ENCODE data around the gene SORCS3. TPM values are rescaled to one million over a fixed set of nuclear protein-coding genes. Genes with fewer than 3 reads are reported as not detected.

Gene SORCS3
- total and polyA plus RNA-seq, 2 experiments from 2014 or later: not detected

GRCh38 chr10:105029286-105029685 lies 388.2 kb downstream of the SORCS3 start:
- DNase-seq: no peak
- no peak overlapping the region for H3K4me2 ChIP-seq (ENCODE audit: unreplicated experiment)
- H2AFZ ChIP-seq: no peak overlapping the region
- H3K4me1 ChIP-seq (ENCODE audit: insufficient read depth): no peaks in the 10 kb centered on the region
- H3K9me3 ChIP-seq (ENCODE audit: low read depth): no peaks in the 10 kb centered on the region
- no peaks in the 10 kb centered on the region for H3K9me2 ChIP-seq (ENCODE audit: insufficient read depth)
- no peaks in the 10 kb centered on the region for H4K20me1 ChIP-seq (ENCODE audit: insufficient read depth)
- H3F3A ChIP-seq (ENCODE audit: insufficient read depth): no peaks in the 10 kb centered on the region
- H3K4me3 ChIP-seq: no peak overlapping the region
- H3K79me2 ChIP-seq (ENCODE audit: insufficient read depth): no peaks in the 10 kb centered on the region
- H3K27me3 ChIP-seq (replicated peaks; ENCODE audit: insufficient read depth): no peaks in the 10 kb centered on the region
- H3K36me3 ChIP-seq (ENCODE audit: low read depth): no peaks in the 10 kb centered on the region
- in situ Hi-C loops (cut with MboI): no loop called here
- H3K9ac ChIP-seq: no peak overlapping the region
- H3K27ac ChIP-seq: no peak overlapping the region
- TF ChIP-seq EZH2phosphoT487 (IDR thresholded peaks at IDR 0.05; ENCODE audit: insufficient read depth, low read depth): no peak
- TF ChIP-seq EZH2 (IDR thresholded peaks at IDR 0.05; ENCODE audit: insufficient read depth, poor library complexity, severe bottlenecking): no peak
- 4 to 12% methylated on average over 1 of the region's 1 CpG for WGBS, 2 experiments (ENCODE audit: low coverage in 1 of 2, low lambda C conversion rate in 2 of 2, missing lambda C conversion rate in 2 of 2)

DNA sequence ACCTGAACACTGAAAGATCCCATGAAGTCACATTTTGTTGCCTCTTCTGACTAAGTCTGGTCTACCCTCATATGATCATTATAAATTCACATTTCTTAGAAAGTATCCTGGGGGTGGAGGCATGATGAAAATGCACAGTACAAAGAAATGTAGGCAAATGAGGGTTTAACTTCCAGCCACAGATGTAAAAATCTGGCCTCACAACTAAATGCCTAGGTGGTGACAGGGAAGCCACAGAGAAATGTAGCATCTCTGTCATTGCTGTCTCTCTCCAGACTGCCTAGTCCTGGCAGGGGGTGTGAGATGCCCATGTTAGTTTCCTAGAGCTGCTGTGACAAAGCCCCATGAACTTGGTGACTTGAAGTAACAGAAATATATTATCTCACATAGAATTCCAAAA lies 395.9 kb downstream of the SORCS3 start:
- no peak for DNase-seq
- no peaks in the 10 kb centered on the region for H3K79me2 ChIP-seq (ENCODE audit: insufficient read depth)
- H3K4me3 ChIP-seq: no peak overlapping the region
- in situ Hi-C loops (cut with MboI): no loop called here
- no peak for TF ChIP-seq EZH2phosphoT487 (IDR thresholded peaks at IDR 0.05; ENCODE audit: insufficient read depth, low read depth)
- no peak for TF ChIP-seq EZH2 (IDR thresholded peaks at IDR 0.05; ENCODE audit: insufficient read depth, poor library complexity, severe bottlenecking)
- H3K9me2 ChIP-seq (ENCODE audit: insufficient read depth): no peaks in the 10 kb centered on the region
- no peaks in the 10 kb centered on the region for H4K20me1 ChIP-seq (ENCODE audit: insufficient read depth)
- no peaks in the 10 kb centered on the region for H3K27me3 ChIP-seq (replicated peaks; ENCODE audit: insufficient read depth)
- peaks cover 4% of the 10 kb centered on the region for H3K9me3 ChIP-seq (ENCODE audit: low read depth)
- no peaks in the 10 kb centered on the region for H3K36me3 ChIP-seq (ENCODE audit: low read depth)
- no peak overlapping the region for H3K4me2 ChIP-seq (ENCODE audit: unreplicated experiment)
- no peaks in the 10 kb centered on the region for H3F3A ChIP-seq (ENCODE audit: insufficient read depth)
- no peak overlapping the region for H3K27ac ChIP-seq
- no peaks in the 10 kb centered on the region for H3K4me1 ChIP-seq (ENCODE audit: insufficient read depth)
- H2AFZ ChIP-seq: no peak overlapping the region
- H3K9ac ChIP-seq: no peak overlapping the region

DNA sequence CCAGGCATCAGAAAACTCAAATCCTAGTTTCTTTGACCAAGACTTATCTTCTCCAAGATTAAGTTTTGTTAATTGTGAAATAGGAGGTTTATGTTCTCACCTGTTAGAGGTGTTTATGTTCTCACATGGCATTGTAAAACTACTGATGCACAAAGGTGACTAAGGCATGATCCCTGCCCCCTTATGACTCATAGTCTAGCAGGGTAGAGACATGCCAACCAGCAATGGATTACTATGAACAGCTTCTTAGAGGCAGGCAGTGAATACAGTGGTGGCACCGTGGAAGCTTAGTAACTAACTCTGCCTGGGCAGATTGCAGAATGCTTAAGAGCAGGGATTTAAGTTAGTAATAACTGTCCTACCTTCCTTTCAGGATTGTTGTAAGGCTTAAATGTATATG lies 400.9 kb downstream of the SORCS3 start:
- DNase-seq: no peak
- Histone ChIP-seq H3K9ac (no peak overlapping the region), H3K36me3 (ENCODE audit: low read depth) (no peaks in the 10 kb centered on the region), H3K27ac (no peak overlapping the region), H3K27me3 (replicated peaks; ENCODE audit: insufficient read depth) (no peaks in the 10 kb centered on the region), H3K79me2 (ENCODE audit: insufficient read depth) (no peaks in the 10 kb centered on the region), H3F3A (ENCODE audit: insufficient read depth) (no peaks in the 10 kb centered on the region), H3K9me3 (ENCODE audit: low read depth) (peaks cover 4% of the 10 kb centered on the region), H4K20me1 (ENCODE audit: insufficient read depth) (no peaks in the 10 kb centered on the region), H3K4me2 (ENCODE audit: unreplicated experiment) (no peak overlapping the region), H3K4me3 (no peak overlapping the region), H3K4me1 (ENCODE audit: insufficient read depth) (no peaks in the 10 kb centered on the region), H2AFZ (no peak overlapping the region), H3K9me2 (ENCODE audit: insufficient read depth) (no peaks in the 10 kb centered on the region)
- TF ChIP-seq EZH2phosphoT487 (IDR thresholded peaks at IDR 0.05; ENCODE audit: insufficient read depth, low read depth) (no peak), EZH2 (IDR thresholded peaks at IDR 0.05; ENCODE audit: insufficient read depth, poor library complexity, severe bottlenecking) (no peak)
- in situ Hi-C loops (cut with MboI): no loop called here
- 33 to 50% methylated on average over 1 of the region's 1 CpG for WGBS, 2 experiments (ENCODE audit: low coverage in 1 of 2, low lambda C conversion rate in 2 of 2, missing lambda C conversion rate in 2 of 2)

DNA sequence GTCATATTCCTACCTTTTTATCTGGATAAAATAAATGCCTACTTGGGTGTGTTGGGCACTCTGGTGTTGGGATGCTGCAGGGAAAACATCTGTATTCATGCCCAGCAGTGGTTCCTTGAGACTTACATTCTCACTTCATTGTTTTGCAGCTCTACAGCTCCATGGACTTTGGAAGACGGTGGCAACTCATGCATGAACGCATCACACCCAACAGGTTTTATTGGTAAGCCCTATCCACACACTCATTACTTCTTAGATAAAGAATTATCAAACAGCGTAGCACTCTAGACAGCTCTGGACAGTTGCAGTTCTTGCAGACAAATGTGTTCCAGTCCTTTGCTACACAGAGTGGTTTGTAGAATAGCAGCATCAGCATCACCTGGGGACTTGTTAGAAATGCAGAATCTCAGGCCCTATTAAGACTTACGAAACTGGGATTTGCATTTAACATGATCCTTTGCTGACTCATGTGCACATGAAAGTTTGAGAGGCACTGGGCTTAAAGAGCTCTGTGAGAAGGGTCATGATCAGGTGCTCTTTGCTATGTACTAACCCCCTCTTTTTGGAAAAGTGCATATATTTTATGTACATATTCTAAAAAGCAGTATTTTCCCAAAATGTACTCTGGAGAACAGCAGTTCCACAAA lies 401.9 kb downstream of the SORCS3 start:
- H3K4me1 ChIP-seq (ENCODE audit: insufficient read depth): no peaks in the 10 kb centered on the region
- in situ Hi-C loops (cut with MboI): no loop called here

GRCh38 chr10:105044902-105045301 lies 403.8 kb downstream of the SORCS3 start:
- Histone ChIP-seq H3K9me2 (ENCODE audit: insufficient read depth) (no peaks in the 10 kb centered on the region), H3K4me3 (no peak overlapping the region), H3K27ac (no peak overlapping the region), H3K36me3 (ENCODE audit: low read depth) (no peaks in the 10 kb centered on the region), H2AFZ (no peak overlapping the region), H3K4me2 (ENCODE audit: unreplicated experiment) (no peak overlapping the region), H3K9me3 (ENCODE audit: low read depth) (no peaks in the 10 kb centered on the region), H3K9ac (no peak overlapping the region), H3K4me1 (ENCODE audit: insufficient read depth) (no peaks in the 10 kb centered on the region), H3K27me3 (replicated peaks; ENCODE audit: insufficient read depth) (no peaks in the 10 kb centered on the region), H4K20me1 (ENCODE audit: insufficient read depth) (no peaks in the 10 kb centered on the region), H3K79me2 (ENCODE audit: insufficient read depth) (no peaks in the 10 kb centered on the region), H3F3A (ENCODE audit: insufficient read depth) (no peaks in the 10 kb centered on the region)
- 16 to 29% methylated on average over 3 of the region's 3 CpGs for WGBS, 2 experiments (ENCODE audit: low coverage in 1 of 2, low lambda C conversion rate in 2 of 2, missing lambda C conversion rate in 2 of 2)
- DNase-seq: no peak
- in situ Hi-C loops (cut with MboI): no loop called here
- TF ChIP-seq EZH2 (IDR thresholded peaks at IDR 0.05; ENCODE audit: insufficient read depth, poor library complexity, severe bottlenecking) (no peak), EZH2phosphoT487 (IDR thresholded peaks at IDR 0.05; ENCODE audit: insufficient read depth, low read depth) (no peak)

More for the DNA sequence above, 401.9 kb downstream of the SORCS3 start:
- Histone ChIP-seq H3K27me3 (replicated peaks; ENCODE audit: insufficient read depth) (no peaks in the 10 kb centered on the region), H3K9ac (no peak overlapping the region), H3K79me2 (ENCODE audit: insufficient read depth) (no peaks in the 10 kb centered on the region), H3K36me3 (ENCODE audit: low read depth) (no peaks in the 10 kb centered on the region), H2AFZ (no peak overlapping the region), H3K4me3 (no peak overlapping the region), H3K9me2 (ENCODE audit: insufficient read depth) (no peaks in the 10 kb centered on the region), H4K20me1 (ENCODE audit: insufficient read depth) (no peaks in the 10 kb centered on the region), H3K9me3 (ENCODE audit: low read depth) (peaks cover 2% of the 10 kb centered on the region), H3F3A (ENCODE audit: insufficient read depth) (no peaks in the 10 kb centered on the region), H3K4me2 (ENCODE audit: unreplicated experiment) (no peak overlapping the region), H3K27ac (no peak overlapping the region)
- WGBS, 2 experiments (ENCODE audit: low coverage in 1 of 2, low lambda C conversion rate in 2 of 2, missing lambda C conversion rate in 2 of 2): 48 to 56% methylated on average over 4 of the region's 4 CpGs
- no peak for DNase-seq
- TF ChIP-seq EZH2phosphoT487 (IDR thresholded peaks at IDR 0.05; ENCODE audit: insufficient read depth, low read depth) (no peak), EZH2 (IDR thresholded peaks at IDR 0.05; ENCODE audit: insufficient read depth, poor library complexity, severe bottlenecking) (no peak)
